Heart right ventricle (tissue), 16 donors: ENCODE measurements around the gene NPHP4. TPM values are rescaled to one million over a fixed set of nuclear protein-coding genes. Genes with fewer than 3 reads are reported as not detected.

Experiments used
- ATAC-seq, 8 donors: fragments of 200-7000 bp; cut with Tn5 transposase; one replicate each; pipeline ENCODE4 v1.9.1; 2020; ENCODE audit warnings: mild to moderate bottlenecking in 8 of 8, moderate library complexity in 8 of 8, moderate number of reproducible peaks in 1 of 8
- DNase-seq, 2 donors: peaks; one replicate each; pipeline ENCODE4 v3.0.0-alpha.2; 2020
- H3K27ac ChIP-seq, 10 donors: fragments of 200-600 bp; sonication (generic) in 2 of 10; one replicate each; pipeline versions ENCODE4 v1.5.0 to v1.8.0; 2020 to 2022; ENCODE audit warnings: mild to moderate bottlenecking in 3 of 10
- H3K27me3 ChIP-seq, 7 donors: fragments of 200-600 bp; one replicate each; pipeline ENCODE4 v1.8.0; 2021 to 2022; ENCODE audit warnings: mild to moderate bottlenecking in 2 of 7
- H3K36me3 ChIP-seq, 9 donors: fragments of 200-600 bp; sonication (generic) in 1 of 9; one replicate each; pipeline versions ENCODE4 v1.5.0 to v1.8.0; 2020 to 2022; ENCODE audit warnings: mild to moderate bottlenecking in 2 of 9
- H3K4me1 ChIP-seq, 9 donors: fragments of 200-600 bp; sonication (generic) in 1 of 9; one replicate each; pipeline versions ENCODE4 v1.5.0 to v1.8.0; 2020 to 2022; ENCODE audit warnings: mild to moderate bottlenecking in 4 of 9
- H3K4me3 ChIP-seq, 10 donors: fragments of 200-600 bp; sonication (generic) in 2 of 10; one replicate each; pipeline versions ENCODE4 v1.5.0 to v1.8.0; 2020 to 2022; ENCODE audit warnings: mild to moderate bottlenecking in 7 of 10, moderate library complexity in 2 of 10
- H3K9me3 ChIP-seq, 11 donors: fragments of 200-600 bp in 10 of 11; sonication (generic) in 2 of 11; one replicate each; pipeline versions ENCODE4 v1.5.0 to v1.8.0; 2013 to 2022; ENCODE audit warnings: mild to moderate bottlenecking in 2 of 11, control low read depth in 1 of 11, moderate library complexity in 1 of 11
- CTCF ChIP-seq, 9 donors: fragments of 200-600 bp; sonication (generic) in 2 of 9; IDR thresholded peaks; one replicate each; pipeline versions ENCODE4 v1.5.0 to v1.8.0; 2021 to 2022; ENCODE audit warnings: antibody characterized with exemption in 9 of 9, mild to moderate bottlenecking in 5 of 9, moderate library complexity in 1 of 9
- WGBS, 2 donors: extraction: QIAGEN DNeasy Blood & Tissue Kit; methylation state at CpG; one replicate each; pipeline ENCODE4 v1.1.7; 2013; ENCODE audit warnings: inconsistent platforms in 1 of 2; 5-methylcytosine and 5-hydroxymethylcytosine counted together
- intact Hi-C, 10 donors: fragments of 100-400 bp; cut with DNase I; formaldehyde crosslinking; loops; one replicate each; pipeline versions ENCODE4 v1.11.1 to v1.14.2; 2022
- polyA plus RNA-seq, 2 donors: library from polyadenylated mRNA; stranded (reverse); fragments of 200-250 nt; gene quantifications; one replicate each; pipeline ENCODE4 v1.2.3, GENCODE V29; 2013
- total RNA-seq, 10 donors: library from RNA; stranded (reverse); fragmentation: NEBNext Ultra II Directional in 3 of 10; extraction: Animal tissue kit (Norgen Biotek cat#: 25700) in 3 of 10; gene quantifications; one replicate each; pipeline versions ENCODE4 v1.2.1 to v1.2.4, GENCODE V29; 2021 to 2023
- donor health status: Arrhythmogenic right ventricular cardiomyopathy.
- donor health status: ischemic (EF 13 %, LVEDD 7.1; RV severe dilation, severe dysfunction).
- donor health status: healthy with polysubstance abuse.
- donor health status: DM: no; HTN: yes; CAD: no.
- donor health status: DM: no; HTN: no; CAD: no.
- donor health status: ischemic (EF 25% LVEDD 6.9; RV normal size, moderate dysfunction).
- donor health status: ischemic (EF 25% LVEDD 5.7; RV mildly dilated, moderate dysfunction).
- donor health status: healthy.
- donor health status: DM: yes; HTN: yes; CAD: no.
- donor health status: Ischemic cardiomyopathy.
- donor health status: ischemic (EF 35%, LVEDD 5.7; RV mildly dilated, moderate dysfunction).
- donor health status: nonischemic (EF 11% LVEDD 7.7; RV severe dilation, severe dysfunction).
- donor health status: DM: yes; HTN: yes; CAD: no.
- donor health status: PGD.
- donor health status: ischemic (EF 29% LVEDD 5.4; RV normal size, mild dysfunction).
- donor health status: nonischemic (EF 23%, LVEDD 6.1; RV moderate dilation, normal function).

The NPHP4 gene
- total and polyA plus RNA-seq, 12 donors = 2.4 to 5.7 (median 3.3) TPM

- no peak for TF ChIP-seq CTCF (IDR thresholded peaks at IDR 0.05)
- H3K4me3 ChIP-seq = no peak overlapping the region
- ATAC-seq (no peak), DNase-seq (no peak)
- no peaks in the 10 kb centered on the region for H3K4me1 ChIP-seq
- 92 to 99% methylated on average over 6 of the region's 6 CpGs for WGBS, 2 donors
- peaks cover 0 to 62% (median under 1%) of the 10 kb centered on the region in 9 donors for H3K36me3 ChIP-seq
- intact Hi-C loops = no loop called here
- no peak overlapping the region for H3K27ac ChIP-seq
- H3K27me3 ChIP-seq = no peaks in the 10 kb centered on the region
- H3K9me3 ChIP-seq = peaks cover 0 to 5% (median 0%) of the 10 kb centered on the region in 11 donors
Observed at GRCh38 chr1:5868931-5869500, 123.2 kb downstream of the NPHP4 start.

GRCh38 chr1:5865774-5866173 lies 126.5 kb downstream of the NPHP4 start:
- ATAC-seq (no peak), DNase-seq (no peak)
- Histone ChIP-seq H3K9me3 (peaks cover 0 to 5% (median 0%) of the 10 kb centered on the region in 11 donors), H3K36me3 (peaks cover 0 to 59% (median 0%) of the 10 kb centered on the region in 9 donors), H3K4me3 (no peak overlapping the region), H3K4me1 (no peaks in the 10 kb centered on the region), H3K27ac (no peak overlapping the region), H3K27me3 (no peaks in the 10 kb centered on the region)
- TF ChIP-seq CTCF (IDR thresholded peaks at IDR 0.05) = no peak
- 91 to 92% methylated on average over 7 of the region's 7 CpGs for WGBS, 2 donors
- intact Hi-C loops = no loop called here

- 91 to 94% methylated on average over 16 of the region's 16 CpGs for WGBS, 2 donors
- ATAC-seq (peak in 1 of 8 donors; percentile 11), DNase-seq (no peak)
- TF ChIP-seq CTCF (IDR thresholded peaks at IDR 0.05) = no peak
- H3K27ac ChIP-seq = no peak overlapping the region
- H3K4me3 ChIP-seq = no peak overlapping the region
- peaks cover 0 to 56% (median 0%) of the 10 kb centered on the region in 9 donors for H3K36me3 ChIP-seq
- H3K27me3 ChIP-seq = no peaks in the 10 kb centered on the region
- intact Hi-C loops = no loop called here
- peaks cover 0 to 4% (median 0%) of the 10 kb centered on the region in 11 donors for H3K9me3 ChIP-seq
- H3K4me1 ChIP-seq = no peaks in the 10 kb centered on the region
Observed at GRCh38 chr1:5865056-5865455, 127.2 kb downstream of the NPHP4 start.

GRCh38 chr1:5864256-5864655 lies 128.0 kb downstream of the NPHP4 start:
- ATAC-seq (no peak), DNase-seq (no peak)
- WGBS, 2 donors = 97% methylated on average over 16 of the region's 16 CpGs
- Histone ChIP-seq H3K4me1 (no peaks in the 10 kb centered on the region), H3K9me3 (no peaks in the 10 kb centered on the region), H3K4me3 (no peak overlapping the region), H3K27ac (no peak overlapping the region), H3K27me3 (no peaks in the 10 kb centered on the region), H3K36me3 (peaks cover 0 to 53% (median 0%) of the 10 kb centered on the region in 9 donors)
- no peak for TF ChIP-seq CTCF (IDR thresholded peaks at IDR 0.05)
- intact Hi-C loops = no loop called here
